Vagina (tissue), 2 donors: Measurements from ENCODE around the gene CLEC16A.

ENCODE experiments used
- CTCF ChIP-seq, 3 experiments: fragments of 450-650 bp in 2 of 3; fragments of 200-600 bp in 1 of 3; sonication (generic) in 1 of 3; IDR thresholded peaks; one replicate each; pipeline ENCODE4 v1.5.1; 2017 to 2019; ENCODE audit warnings: antibody characterized with exemption in 3 of 3, mild to moderate bottlenecking in 2 of 3, moderate library complexity in 2 of 3
- POLR2A ChIP-seq, 2 donors: fragments of 450-650 bp; IDR thresholded peaks; one replicate each; pipeline ENCODE4 v1.6.1; 2017; ENCODE audit warnings: antibody characterized with exemption in 2 of 2, mild to moderate bottlenecking in 2 of 2, moderate library complexity in 2 of 2
- POLR2AphosphoS5 ChIP-seq, 2 donors: sonication (generic); formaldehyde crosslinking; IDR thresholded peaks; one replicate each; pipeline ENCODE4 v1.9.0; 2017; ENCODE audit warnings: antibody characterized with exemption in 2 of 2, mild to moderate bottlenecking in 2 of 2, low read depth in 1 of 2; ENCODE audit not compliant: insufficient read depth in 1 of 2

GRCh38 chr16:11126399-11127054, 182.2 kb downstream of the CLEC16A start:
- TF ChIP-seq CTCF (IDR thresholded peaks at IDR 0.05) (no peak), POLR2A (IDR thresholded peaks at IDR 0.05) (no peak), POLR2AphosphoS5 (IDR thresholded peaks at IDR 0.05; ENCODE audit: insufficient read depth in 1 of 2, low read depth in 1 of 2) (no peak)
